Fibroblast of skin of scalp (primary cell): ENCODE results near the gene TUBA1A. TPM values are rescaled to one million over a fixed set of nuclear protein-coding genes. Genes with fewer than 3 reads are reported as not detected.
"Not testable (repeated sequence)": the region's sequence is repeated elsewhere in the genome, so short reads cannot be mapped to it uniquely, and the experiment has no call there.

Experiments used
- DNase-seq: peaks from one replicate; pipeline ENCODE4 v3.0.0-alpha.2; 2013
- polyA plus RNA-seq, 2 experiments: library from polyadenylated mRNA; unstranded; fragments of 120-200 nt; gene quantifications; one replicate each; pipeline ENCODE4 v1.2.1, GENCODE V29; 2013; ENCODE audit not compliant: insufficient read length in 2 of 2

Gene TUBA1A
- 882 TPM for polyA plus RNA-seq (2013, experiment 1 of 2; ENCODE audit: insufficient read length)
- 922 TPM for polyA plus RNA-seq (2013, experiment 2 of 2; ENCODE audit: insufficient read length)

GRCh38 chr12:49188916-49189367, at the start of gene TUBA1A:
TUBA1A (minus strand) TSS chr12:49189080; CDS start chr12:49188979, 101 bp downstream.
- peak; percentile 100 for DNase-seq

- DNase-seq, result no peak
These were observed 47.5 kb upstream of the TUBA1A start for GRCh38 chr12:49236423-49236822.

- DNase-seq, result no peak
These were observed 45.1 kb upstream of the TUBA1A start for GRCh38 chr12:49233842-49234526.

- peak; percentile 57 for DNase-seq
These were observed 44.3 kb upstream of the TUBA1A start for GRCh38 chr12:49232940-49233841.

- DNase-seq, result no peak
These were observed 43.2 kb upstream of the TUBA1A start for GRCh38 chr12:49231878-49232655.

- DNase-seq, result no peak
These were observed 41.9 kb upstream of the TUBA1A start for GRCh38 chr12:49230805-49231194.

GRCh38 chr12:49230176-49230804, 41.4 kb upstream of the TUBA1A start:
- DNase-seq, result no peak

- DNase-seq, result no peak
These were observed 39.8 kb upstream of the TUBA1A start for GRCh38 chr12:49228653-49229052.

- DNase-seq, result no peak
These were observed 38.8 kb upstream of the TUBA1A start for GRCh38 chr12:49227713-49228112.

- peak; percentile 47 for DNase-seq
These were observed 36.8 kb upstream of the TUBA1A start for GRCh38 chr12:49225576-49226166.

- DNase-seq, result no peak
These were observed 34.9 kb upstream of the TUBA1A start for GRCh38 chr12:49223590-49224369.

GRCh38 chr12:49223122-49223521, 34.2 kb upstream of the TUBA1A start:
- DNase-seq, result no peak

GRCh38 chr12:49220972-49221371, 32.1 kb upstream of the TUBA1A start:
- no peak for DNase-seq

- DNase-seq, result no peak
These were observed 30.6 kb upstream of the TUBA1A start for GRCh38 chr12:49219417-49220026.

- no peak for DNase-seq
These were observed 23.7 kb upstream of the TUBA1A start for GRCh38 chr12:49212572-49212971.

- DNase-seq, result not testable (repeated sequence)
These were observed 21.8 kb upstream of the TUBA1A start for GRCh38 chr12:49210703-49211102.

GRCh38 chr12:49208676-49209075, 19.8 kb upstream of the TUBA1A start:
- DNase-seq, result no peak

- no peak for DNase-seq
These were observed 19.3 kb upstream of the TUBA1A start for GRCh38 chr12:49208146-49208545.

GRCh38 chr12:49206389-49206788, 17.5 kb upstream of the TUBA1A start:
- no peak for DNase-seq

GRCh38 chr12:49201595-49202295, 12.9 kb upstream of the TUBA1A start:
- DNase-seq, result peak; percentile 40
